KG1 (cell line): ENCODE data around the gene REV1.

Experiments
- DNase-seq: peaks from one replicate; lab custom pipeline; 2025; lab: John Stamatoyannopoulos, UW

REV1 gene

GRCh38 chr2:99448556-99448955, 41.3 kb downstream of the REV1 start:
- DNase-seq: no peak

GRCh38 chr2:99445065-99445464, 44.8 kb downstream of the REV1 start:
- DNase-seq: no peak

DNA sequence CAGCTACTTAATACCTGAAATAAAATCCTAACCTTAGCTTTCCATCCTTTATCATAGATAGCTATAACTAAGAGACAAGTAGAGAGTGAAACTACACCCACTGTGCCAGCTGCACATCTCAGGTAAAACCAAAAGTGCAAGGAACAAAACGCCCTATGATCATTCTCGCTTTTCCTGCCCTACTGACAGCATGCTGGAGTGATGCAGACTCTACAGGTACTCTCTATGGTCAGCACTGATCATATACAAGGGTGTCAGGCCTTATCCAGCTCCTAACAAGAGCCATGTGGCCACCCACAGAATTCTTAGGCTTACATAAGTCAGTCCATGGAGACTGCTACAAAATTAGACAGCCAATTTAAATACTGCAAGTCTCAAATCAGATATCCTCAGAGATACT, 45.6 kb downstream of the REV1 start:
- DNase-seq: no peak

DNA sequence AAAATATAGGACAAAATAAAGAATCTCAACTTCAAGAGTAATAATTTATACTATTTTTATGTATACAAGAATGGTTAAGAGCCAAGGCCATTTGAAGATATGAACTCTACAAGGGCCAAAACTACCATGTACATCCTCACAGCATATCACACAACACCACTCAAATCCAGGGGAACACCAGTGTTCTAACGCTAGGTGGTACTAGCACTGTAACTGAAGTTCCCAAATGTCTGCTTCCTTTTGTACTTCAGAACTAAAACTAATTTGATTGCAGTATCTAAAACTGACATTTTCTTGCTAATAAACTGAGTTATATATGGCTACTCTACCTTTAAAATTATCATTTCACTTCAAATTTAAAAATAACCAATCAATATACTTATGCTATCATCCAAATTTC, 47.0 kb downstream of the REV1 start:
- no peak for DNase-seq

- no peak for DNase-seq
These were observed 49.8 kb downstream of the REV1 start for GRCh38 chr2:99439971-99440505.

DNA sequence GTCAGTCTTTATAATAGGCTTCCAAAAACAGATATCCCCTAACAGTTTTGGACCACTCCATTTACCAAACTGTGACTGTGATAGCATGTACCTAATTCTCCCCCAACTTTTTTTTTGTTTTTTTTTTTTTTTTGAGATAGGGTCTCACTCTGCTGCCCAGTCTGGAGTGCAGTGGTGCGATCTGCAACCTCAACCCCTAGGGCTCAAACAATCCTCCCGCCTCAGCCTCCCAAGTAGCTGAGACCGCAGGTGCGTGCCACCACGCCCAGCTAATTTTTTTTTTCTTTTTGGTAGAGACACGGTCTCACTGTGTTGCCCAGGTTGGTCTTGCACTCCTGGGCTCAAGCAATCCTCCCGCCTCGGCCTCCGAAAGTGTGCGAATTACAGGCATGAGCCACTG, 52.9 kb downstream of the REV1 start:
- DNase-seq: no peak

- DNase-seq: no peak
These were observed 56.5 kb downstream of the REV1 start for GRCh38 chr2:99433340-99433739.

DNA sequence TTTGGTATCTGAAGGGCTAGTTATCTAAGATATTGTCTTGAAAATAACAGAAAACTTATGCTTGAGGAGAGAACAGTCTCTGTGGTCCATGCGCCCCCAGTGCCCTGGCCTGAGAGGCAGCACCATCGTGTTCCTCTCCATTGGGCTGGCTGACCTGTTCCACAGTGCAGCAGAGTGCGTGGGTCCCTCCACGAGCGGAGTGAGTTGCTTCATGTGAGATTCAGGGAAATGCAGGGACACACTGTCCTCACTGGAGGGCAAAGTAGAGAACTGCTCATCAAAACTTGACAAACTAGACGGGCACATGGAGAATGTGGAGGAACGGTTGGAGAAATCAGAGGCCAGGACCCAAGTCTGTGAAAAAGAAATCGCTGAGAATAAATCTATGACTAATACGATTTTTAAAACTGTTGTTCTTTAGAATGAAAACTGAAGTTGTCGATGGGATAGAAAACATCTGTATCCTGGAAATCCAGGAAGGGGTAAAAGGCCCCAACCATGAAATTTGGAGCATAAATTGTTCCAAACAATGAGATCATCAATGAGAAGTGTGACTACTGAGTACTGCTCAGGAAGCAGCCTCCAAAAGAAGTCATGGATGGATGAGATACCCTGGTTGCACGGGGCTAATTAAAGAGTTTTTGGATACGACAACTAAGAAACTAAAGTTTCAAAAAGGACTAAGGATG, 58.1 kb downstream of the REV1 start:
- no peak for DNase-seq

- DNase-seq: no peak
These were observed 59.1 kb downstream of the REV1 start for GRCh38 chr2:99430614-99431291.

DNA sequence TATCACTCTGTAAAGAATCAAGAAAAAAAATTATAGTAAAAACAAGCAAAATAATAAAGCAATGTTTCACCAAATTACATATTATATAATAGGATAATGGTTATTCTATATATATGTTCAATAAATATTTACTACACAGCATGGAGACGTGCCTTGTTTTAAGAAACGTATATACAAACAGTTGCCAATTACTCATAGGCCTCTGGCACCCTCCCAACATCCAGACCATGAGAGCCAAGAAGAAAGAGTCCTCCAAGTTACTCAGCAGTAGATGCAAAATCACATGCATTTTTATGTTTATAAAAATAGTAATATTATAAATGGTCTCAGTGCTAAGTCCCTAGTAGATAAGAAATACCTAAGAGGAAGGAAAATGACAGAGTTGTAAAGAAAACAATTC, 64.8 kb downstream of the REV1 start:
- DNase-seq: no peak

GRCh38 chr2:99424371-99424770, 65.4 kb downstream of the REV1 start:
- DNase-seq: no peak

GRCh38 chr2:99422599-99422998, 67.2 kb downstream of the REV1 start:
- DNase-seq: no peak

GRCh38 chr2:99421469-99421868, 68.3 kb downstream of the REV1 start:
- no peak for DNase-seq

GRCh38 chr2:99420751-99421299, 69.0 kb downstream of the REV1 start:
- no peak for DNase-seq

- no peak for DNase-seq
These were observed 69.8 kb downstream of the REV1 start for GRCh38 chr2:99420031-99420430.

- no peak for DNase-seq
These were observed 72.4 kb downstream of the REV1 start for GRCh38 chr2:99417396-99417795.

- no peak for DNase-seq
These were observed 75.3 kb downstream of the REV1 start for GRCh38 chr2:99414566-99414965.

GRCh38 chr2:99410276-99410675, 79.5 kb downstream of the REV1 start:
- no peak for DNase-seq

DNA sequence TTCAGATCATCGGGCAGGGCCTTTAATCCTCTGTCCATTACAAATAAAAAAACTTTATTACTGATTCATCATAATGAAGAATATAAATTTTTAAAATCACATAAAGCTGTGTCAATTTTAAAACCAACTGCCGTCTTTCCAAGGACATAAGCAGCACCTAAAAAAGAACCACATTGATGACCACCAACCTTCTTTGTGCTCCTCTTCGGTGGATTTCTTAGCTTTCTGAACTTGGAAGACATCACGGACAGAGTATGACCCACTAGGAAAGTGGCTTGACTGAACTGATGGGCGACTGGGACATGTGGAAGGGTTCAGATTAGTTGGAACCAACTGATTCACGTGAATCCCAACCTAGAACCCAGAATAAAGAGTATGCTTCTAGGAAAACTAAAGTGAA, 83.7 kb downstream of the REV1 start:
- DNase-seq: no peak

- no peak for DNase-seq
These were observed 84.8 kb downstream of the REV1 start for GRCh38 chr2:99404797-99405669.

- DNase-seq: no peak
These were observed 85.6 kb downstream of the REV1 start for GRCh38 chr2:99404039-99404796.

GRCh38 chr2:99403524-99403923, 86.3 kb downstream of the REV1 start:
- DNase-seq: no peak
